Retinal pigment epithelial cell (primary cell): ENCODE results near the gene ZNF804A.

Source experiments
- DNase-seq: peaks from one replicate; pipeline ENCODE4 v3.0.0-alpha.2; 2010; ENCODE audit warnings: low read depth
- H3K4me3 ChIP-seq: 2 replicates; pipeline ENCODE4 v1.5.1; 2011; ENCODE audit warnings: mild to moderate bottlenecking, low read length, control low read depth, moderate library complexity
- CTCF ChIP-seq: conservative IDR thresholded peaks from 2 replicates; pipeline ENCODE4 v1.5.1; 2011; ENCODE audit warnings: low read depth, low read length, control low read depth, inconsistent platforms

The ZNF804A gene

GRCh38 chr2:184602734-184603133 lies 4.4 kb downstream of the ZNF804A start:
- no peak for TF ChIP-seq CTCF
- no peak for DNase-seq

GRCh38 chr2:184610891-184611290 lies 12.6 kb downstream of the ZNF804A start:
- H3K4me3 ChIP-seq: no peak overlapping the region
- TF ChIP-seq CTCF: no peak
- no peak for DNase-seq

More at GRCh38 chr2:184602734-184603133, 4.4 kb downstream of the ZNF804A start:
- H3K4me3 ChIP-seq: no peak overlapping the region

DNA sequence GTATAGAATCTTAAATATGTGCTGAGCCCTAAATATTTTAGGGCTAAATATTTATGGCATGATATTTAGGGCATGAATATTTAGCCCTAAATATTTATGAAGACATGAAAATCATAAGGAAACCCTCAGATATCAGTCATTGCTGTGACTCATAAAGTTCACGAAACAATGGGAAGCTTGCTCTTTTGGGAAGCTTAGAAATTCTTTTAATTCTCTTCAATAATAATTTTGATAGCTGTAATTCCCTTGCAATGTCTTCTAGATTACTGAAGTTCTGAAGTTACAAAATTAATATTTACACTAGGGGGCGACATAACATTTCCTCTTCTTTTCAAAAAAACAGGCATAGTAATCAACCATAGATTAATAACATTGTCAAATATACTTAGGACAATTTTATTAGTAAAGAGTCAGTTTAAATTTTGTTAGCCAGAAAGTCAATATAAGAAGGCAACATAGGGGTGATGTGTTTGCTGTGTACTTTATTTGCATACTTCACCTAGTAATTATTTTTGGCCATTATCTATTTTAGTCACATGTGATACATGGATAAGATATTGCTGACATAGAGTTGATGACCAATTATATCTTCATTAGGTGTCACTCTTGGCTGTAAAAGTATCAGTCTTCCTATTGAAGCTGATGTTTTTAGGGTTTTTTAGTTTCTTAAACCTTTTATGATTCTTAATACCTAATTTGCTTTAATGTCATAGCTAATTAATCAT lies 13.2 kb downstream of the ZNF804A start:
- H3K4me3 ChIP-seq: no peak overlapping the region
- peak; percentile 38 for TF ChIP-seq CTCF
- DNase-seq: no peak

- no peak for TF ChIP-seq CTCF
- no peak for DNase-seq
- no peak overlapping the region for H3K4me3 ChIP-seq
Observed at GRCh38 chr2:184620367-184620766, 22.0 kb downstream of the ZNF804A start.

DNA sequence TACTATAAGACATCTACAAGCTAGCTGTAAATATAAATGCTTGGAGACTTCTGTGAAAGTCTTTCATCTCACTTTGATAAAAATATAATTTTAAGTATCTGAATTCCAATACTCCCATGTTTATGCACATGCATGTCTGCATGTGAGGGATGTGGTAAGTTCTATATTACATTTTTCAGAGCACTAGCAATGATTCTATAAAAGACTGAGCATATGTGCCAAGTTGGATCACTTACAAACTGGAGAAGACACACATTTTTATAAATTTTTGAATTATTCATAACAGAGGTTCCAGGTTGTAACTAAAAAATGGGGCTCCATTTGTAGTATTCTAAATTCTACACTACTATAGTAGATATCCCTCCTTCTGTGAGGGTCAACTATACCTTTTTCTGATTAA lies 26.0 kb downstream of the ZNF804A start:
- no peak for TF ChIP-seq CTCF
- no peak overlapping the region for H3K4me3 ChIP-seq
- DNase-seq: no peak

DNA sequence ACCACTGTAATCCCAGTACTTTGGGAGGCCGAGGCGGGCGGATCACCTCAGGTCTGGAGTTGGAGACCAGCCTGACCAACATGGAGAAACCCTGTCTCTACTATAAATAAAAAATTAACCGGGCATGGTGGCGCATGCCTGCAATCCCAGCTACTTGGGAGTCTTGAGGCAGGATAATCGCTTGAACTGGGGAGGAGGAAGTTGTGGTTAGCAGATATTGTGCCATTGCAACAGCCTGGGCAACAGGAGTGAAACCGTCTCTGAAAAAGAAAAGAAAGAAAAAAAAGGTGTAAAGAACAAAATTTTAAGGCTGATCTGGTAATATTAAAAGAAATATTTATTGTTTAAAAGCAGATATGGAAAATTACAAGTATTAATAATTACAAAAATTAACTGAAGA lies 29.7 kb downstream of the ZNF804A start:
- no peak for TF ChIP-seq CTCF
- no peak for DNase-seq
- no peak overlapping the region for H3K4me3 ChIP-seq

DNA sequence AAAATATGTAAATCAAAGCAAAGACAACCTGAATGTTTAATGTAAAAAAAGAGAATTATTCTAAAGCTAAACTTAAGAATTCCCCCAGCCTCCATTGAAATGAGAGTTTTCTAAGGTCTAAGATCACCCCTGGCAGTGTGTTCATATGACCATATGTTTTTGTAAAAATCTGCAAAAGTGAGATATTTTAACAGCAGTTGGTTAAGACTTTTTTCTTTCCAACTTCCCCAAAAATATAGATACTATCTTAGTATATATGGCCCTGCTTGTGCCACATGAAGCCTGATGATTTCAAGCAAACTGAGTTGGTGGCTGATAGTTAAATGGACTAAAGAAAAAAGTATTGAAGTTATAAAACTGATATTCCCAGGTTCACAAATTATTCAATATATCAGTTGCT lies 35.4 kb downstream of the ZNF804A start:
- TF ChIP-seq CTCF: no peak
- no peak overlapping the region for H3K4me3 ChIP-seq
- DNase-seq: no peak
